HepG2 (cell line): ENCODE measurements around the gene NSL1. TPM values are rescaled to one million over a fixed set of nuclear protein-coding genes. Genes with fewer than 3 reads are reported as not detected.
A peak's percentile ranks its signal among the peaks of the same experiment; 100 is the strongest.

Source experiments
- FOXP1 ChIP-seq, 2 experiments: fragments of 450-650 bp in 1 of 2; IDR thresholded peaks; 2 replicates each; pipeline ENCODE4 v1.6.1; 2017 to 2018; ENCODE audit warnings: antibody characterized with exemption in 1 of 2
- MEF2D ChIP-seq: sonication (generic); formaldehyde crosslinking; IDR thresholded peaks from 2 replicates; pipeline ENCODE4 v1.5.1; 2020; ENCODE audit warnings: mild to moderate bottlenecking, missing genetic modification reagents
- MYC ChIP-seq: sonication (generic); formaldehyde crosslinking; IDR thresholded peaks from 2 replicates; pipeline ENCODE4 v1.9.0; 2021; ENCODE audit warnings: missing genetic modification reagents, borderline replicate concordance
- PHF8 ChIP-seq: sonication (generic); formaldehyde crosslinking; IDR thresholded peaks from 2 replicates; pipeline ENCODE4 v1.5.0; 2020; ENCODE audit warnings: missing genetic modification reagents
- PLSCR1 ChIP-seq: sonication (generic); formaldehyde crosslinking; IDR thresholded peaks from 2 replicates; pipeline ENCODE4 v1.5.0; 2020; ENCODE audit warnings: missing genetic modification reagents, mild to moderate bottlenecking, borderline replicate concordance
- RARG ChIP-seq: sonication (generic); formaldehyde crosslinking; IDR thresholded peaks from 2 replicates; pipeline ENCODE4 v1.4.0; 2020; ENCODE audit warnings: low read depth, mild to moderate bottlenecking, missing genetic modification reagents
- RFX3 ChIP-seq: IDR thresholded peaks from 2 replicates; pipeline ENCODE4 v1.6.1; 2016; ENCODE audit warnings: missing biosample characterization, missing genetic modification reagents
- STAG1 ChIP-seq: sonication (generic); formaldehyde crosslinking; IDR thresholded peaks from 2 replicates; pipeline ENCODE4 v1.4.0; 2020; ENCODE audit warnings: missing genetic modification reagents
- SYNCRIP ChIP-seq: fragments of 200-400 bp; formaldehyde crosslinking; IDR thresholded peaks from 2 replicates; pipeline ENCODE4 v1.6.1; 2018; ENCODE audit warnings: mild to moderate bottlenecking, low read depth, low read length; ENCODE audit not compliant: insufficient read depth
- ZNF230 ChIP-seq: sonication (generic); formaldehyde crosslinking; IDR thresholded peaks from 2 replicates; pipeline ENCODE4 v1.4.0; 2020; ENCODE audit warnings: mild to moderate bottlenecking, missing genetic modification reagents
- ZNF251 ChIP-seq: sonication (generic); formaldehyde crosslinking; IDR thresholded peaks from 2 replicates; pipeline ENCODE4 v1.9.0; 2021; ENCODE audit warnings: mild to moderate bottlenecking, missing genetic modification reagents
- ZNF503 ChIP-seq: sonication (generic); formaldehyde crosslinking; IDR thresholded peaks from 2 replicates; pipeline ENCODE4 v1.4.0; 2020; ENCODE audit warnings: missing genetic modification reagents
- ZNF788 ChIP-seq: sonication (generic); formaldehyde crosslinking; IDR thresholded peaks from 2 replicates; pipeline ENCODE4 v1.5.0; 2020; ENCODE audit warnings: mild to moderate bottlenecking, missing genetic modification reagents, borderline replicate concordance
- polyA plus RNA-seq, 8 experiments: library from polyadenylated mRNA; depleted of rRNA in 3 of 8; stranded (reverse) in 7 of 8; unstranded in 1 of 8; fragments of >200 nt; fragmentation: Illumina TruSeq in 4 of 8; extraction: Trizol in 4 of 8; gene quantifications; 2 replicates each; pipeline versions ENCODE4 v1.2.1 to v1.2.3, GENCODE V29; 2011 to 2016; ENCODE audit warnings: low read depth in 4 of 8, missing spikeins in 1 of 8, mixed read lengths in 1 of 8; ENCODE audit not compliant: insufficient read depth in 1 of 8
- total RNA-seq, 5 experiments: library from RNA; depleted of rRNA; stranded (reverse); fragments of >200 nt; fragmentation: Illumina TruSeq; extraction: Trizol; gene quantifications; 2 replicates each; pipeline ENCODE4 v1.2.3, GENCODE V29; 2016; ENCODE audit warnings: low read depth in 1 of 5
- TF ChIP-seq, protein P1 (sequence below): sonication (generic); formaldehyde crosslinking; IDR thresholded peaks from 2 replicates; pipeline ENCODE4 v1.4.0; 2020; ENCODE audit warnings: mild to moderate bottlenecking, missing genetic modification reagents
- TF ChIP-seq, protein P2 (sequence below): sonication (generic); formaldehyde crosslinking; IDR thresholded peaks from 2 replicates; pipeline ENCODE4 v1.5.0; 2020; ENCODE audit warnings: missing genetic modification reagents
- TF ChIP-seq, protein P3 (sequence below): sonication (generic); formaldehyde crosslinking; IDR thresholded peaks from 2 replicates; pipeline ENCODE4 v1.8.0; 2022; ENCODE audit warnings: missing genetic modification reagents, low read depth, mild to moderate bottlenecking, borderline replicate concordance

NSL1 gene
- total and polyA plus RNA-seq, 2 of the 13 experiments (the other 11 are each of a cell fraction or from before 2014, with no cell fraction given), result 34.5 to 77.4 TPM

DNA sequence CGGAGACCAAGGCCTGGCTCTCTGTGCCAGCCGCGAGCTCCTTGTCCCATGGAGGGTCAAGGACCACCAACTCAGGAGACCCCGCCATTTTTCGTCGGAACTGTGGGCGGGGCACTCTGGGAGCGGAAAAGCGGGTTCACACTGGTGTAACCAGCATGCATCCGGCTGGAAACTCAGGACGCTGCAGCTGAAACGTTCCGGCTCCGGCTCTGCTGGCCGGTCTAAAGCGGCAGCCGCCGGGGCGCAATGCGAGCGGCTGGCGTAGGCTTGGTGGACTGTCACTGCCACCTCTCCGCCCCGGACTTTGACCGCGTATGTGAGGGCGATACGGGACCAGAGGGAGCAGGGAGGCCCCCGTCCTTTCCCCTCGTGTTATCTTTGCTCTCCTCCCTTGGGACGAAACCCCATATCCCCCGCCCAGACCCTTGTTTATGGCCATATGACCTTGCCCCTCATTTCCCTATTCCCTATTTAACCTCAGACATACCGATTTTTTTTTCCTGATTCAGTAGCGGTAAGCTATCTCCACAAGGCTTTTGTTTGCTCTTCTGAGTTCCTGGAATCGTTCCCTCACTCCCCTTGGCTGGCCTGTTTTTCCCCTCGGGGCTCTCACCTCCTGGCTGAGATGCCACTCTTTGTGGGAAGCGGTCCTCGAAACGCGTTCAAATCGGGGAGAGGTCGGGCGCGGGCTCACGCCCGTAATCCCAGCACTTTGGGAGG is at the start of gene NSL1, which contains the start of gene TATDN3 (continued):
- TF ChIP-seq, protein P1, sequence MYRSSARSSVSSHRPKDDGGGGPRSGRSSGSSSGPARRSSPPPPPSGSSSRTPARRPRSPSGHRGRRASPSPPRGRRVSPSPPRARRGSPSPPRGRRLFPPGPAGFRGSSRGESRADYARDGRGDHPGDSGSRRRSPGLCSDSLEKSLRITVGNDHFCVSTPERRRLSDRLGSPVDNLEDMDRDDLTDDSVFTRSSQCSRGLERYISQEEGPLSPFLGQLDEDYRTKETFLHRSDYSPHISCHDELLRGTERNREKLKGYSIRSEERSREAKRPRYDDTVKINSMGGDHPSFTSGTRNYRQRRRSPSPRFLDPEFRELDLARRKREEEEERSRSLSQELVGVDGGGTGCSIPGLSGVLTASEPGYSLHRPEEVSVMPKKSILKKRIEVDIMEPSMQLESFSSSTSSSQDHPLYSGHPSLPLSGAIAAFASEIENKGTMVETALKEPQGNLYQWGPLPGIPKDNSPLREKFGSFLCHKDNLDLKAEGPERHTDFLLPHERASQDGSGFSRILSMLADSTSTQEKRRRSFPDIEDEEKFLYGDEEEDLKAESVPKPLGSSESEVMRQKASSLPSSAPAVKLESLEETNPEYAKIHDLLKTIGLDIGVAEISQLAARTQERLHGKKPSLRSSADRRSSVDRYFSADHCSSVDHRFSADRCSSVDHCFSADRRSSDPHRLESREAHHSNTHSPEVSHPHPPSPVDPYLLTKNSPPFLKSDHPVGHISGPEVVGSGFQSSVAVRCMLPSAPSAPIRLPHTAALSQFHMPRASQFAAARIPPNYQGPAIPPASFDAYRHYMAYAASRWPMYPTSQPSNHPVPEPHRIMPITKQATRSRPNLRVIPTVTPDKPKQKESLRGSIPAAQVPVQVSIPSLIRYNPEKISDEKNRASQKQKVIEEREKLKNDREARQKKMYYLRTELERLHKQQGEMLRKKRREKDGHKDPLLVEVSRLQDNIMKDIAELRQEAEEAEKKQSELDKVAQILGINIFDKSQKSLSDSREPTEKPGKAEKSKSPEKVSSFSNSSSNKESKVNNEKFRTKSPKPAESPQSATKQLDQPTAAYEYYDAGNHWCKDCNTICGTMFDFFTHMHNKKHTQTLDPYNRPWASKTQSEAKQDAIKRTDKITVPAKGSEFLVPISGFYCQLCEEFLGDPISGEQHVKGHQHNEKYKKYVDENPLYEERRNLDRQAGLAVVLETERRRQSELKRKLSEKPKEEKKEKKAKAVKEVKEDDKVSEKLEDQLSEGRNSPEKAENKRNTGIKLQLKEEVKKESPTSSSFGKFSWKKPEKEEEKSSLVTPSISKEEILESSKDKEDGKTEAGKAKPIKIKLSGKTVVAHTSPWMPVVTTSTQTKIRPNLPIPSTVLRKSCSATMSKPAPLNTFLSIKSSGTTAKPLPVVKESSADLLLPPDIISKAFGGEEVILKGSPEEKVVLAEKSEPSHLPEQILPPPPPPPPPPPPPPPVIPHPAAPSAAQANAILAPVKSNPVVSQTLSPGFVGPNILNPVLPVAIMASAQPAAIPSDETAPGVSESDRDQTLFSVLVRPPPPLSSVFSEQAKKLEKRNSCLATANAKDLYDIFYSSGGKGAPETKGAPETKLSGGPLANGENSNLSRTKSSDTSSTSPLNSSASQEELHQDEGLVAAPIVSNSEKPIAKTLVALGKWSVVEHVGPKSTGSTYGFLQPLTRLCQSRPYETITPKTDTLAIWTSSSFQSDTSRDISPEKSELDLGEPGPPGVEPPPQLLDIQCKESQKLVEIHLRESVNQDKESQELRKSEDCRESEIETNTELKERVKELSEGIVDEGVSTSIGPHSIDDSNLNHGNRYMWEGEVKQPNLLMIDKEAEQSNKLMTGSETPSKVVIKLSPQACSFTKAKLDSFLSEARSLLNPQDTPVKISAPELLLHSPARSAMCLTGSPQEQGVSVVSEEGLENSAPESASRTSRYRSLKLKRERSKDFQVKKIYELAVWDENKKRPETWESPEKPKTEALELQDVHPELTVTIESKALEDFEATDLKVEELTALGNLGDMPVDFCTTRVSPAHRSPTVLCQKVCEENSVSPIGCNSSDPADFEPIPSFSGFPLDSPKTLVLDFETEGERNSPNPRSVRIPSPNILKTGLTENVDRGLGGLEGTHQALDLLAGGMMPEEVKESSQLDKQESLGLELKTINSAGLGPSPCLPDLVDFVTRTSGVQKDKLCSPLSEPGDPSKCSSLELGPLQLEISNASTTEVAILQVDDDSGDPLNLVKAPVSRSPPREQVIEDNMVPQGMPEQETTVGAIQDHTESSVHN (CRISPR knock-in tag), result 0 out of 2 replicates have a peak, but pooled peaks have one; percentile 80
- peak; percentile 36; the same call in 1 of the 2 replicates for TF ChIP-seq RFX3 (CRISPR knock-in tag)
- TF ChIP-seq RARG (CRISPR knock-in tag), result no peak
- TF ChIP-seq, protein P2, sequence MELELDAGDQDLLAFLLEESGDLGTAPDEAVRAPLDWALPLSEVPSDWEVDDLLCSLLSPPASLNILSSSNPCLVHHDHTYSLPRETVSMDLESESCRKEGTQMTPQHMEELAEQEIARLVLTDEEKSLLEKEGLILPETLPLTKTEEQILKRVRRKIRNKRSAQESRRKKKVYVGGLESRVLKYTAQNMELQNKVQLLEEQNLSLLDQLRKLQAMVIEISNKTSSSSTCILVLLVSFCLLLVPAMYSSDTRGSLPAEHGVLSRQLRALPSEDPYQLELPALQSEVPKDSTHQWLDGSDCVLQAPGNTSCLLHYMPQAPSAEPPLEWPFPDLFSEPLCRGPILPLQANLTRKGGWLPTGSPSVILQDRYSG (CRISPR knock-in tag), result peak; percentile 74
- peak; percentile 92; the same call in 1 of the 2 replicates for TF ChIP-seq MYC
- TF ChIP-seq ZNF230 (CRISPR knock-in tag), result peak; percentile 94; the same call in 1 of the 2 replicates
- TF ChIP-seq PHF8, result peak; percentile 90
- no peak for TF ChIP-seq PLSCR1 (CRISPR knock-in tag)
- TF ChIP-seq ZNF503, result peak; percentile 86; the same call in 1 of the 2 replicates
- TF ChIP-seq MEF2D (CRISPR knock-in tag), result peak; percentile 92
- TF ChIP-seq FOXP1 (IDR thresholded peaks at IDR 0.05), result 0 out of 2 replicates have a peak, but pooled peaks have one; percentile 19
- peak; percentile 52; the same call in 1 of the 2 replicates for TF ChIP-seq FOXP1 (CRISPR knock-in tag; IDR thresholded peaks at IDR 0.05)
- peak; percentile 97; the same call in 1 of the 2 replicates for TF ChIP-seq ZNF788 (CRISPR knock-in tag)
- no peak for TF ChIP-seq ZNF251 (CRISPR knock-in tag)
- TF ChIP-seq SYNCRIP, result no peak
- TF ChIP-seq, protein P3, sequence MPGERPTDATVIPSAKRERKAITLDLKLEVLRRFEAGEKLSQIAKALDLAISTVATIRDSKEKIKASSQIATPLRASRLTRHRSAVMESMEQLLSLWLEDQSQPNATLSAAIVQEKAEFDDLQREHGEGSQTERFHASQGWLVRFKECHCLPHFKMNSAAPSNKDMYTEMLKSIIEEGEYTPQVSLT (CRISPR knock-in tag), result peak; percentile 97
- TF ChIP-seq STAG1 (CRISPR knock-in tag), result peak; percentile 41; the same call in 1 of the 2 replicates
